ENCODE measurements around the gene HYDIN. TPM values are rescaled to one million over a fixed set of nuclear protein-coding genes. Genes with fewer than 3 reads are reported as not detected.
A peak's percentile ranks its signal among the peaks of the same experiment; 100 is the strongest.

Gene HYDIN
- total and polyA plus RNA-seq, 9 of the 15 experiments (the other 6 are each of a cell fraction or from before 2014, with no cell fraction given), result 0.08 to 0.43 (median 0.14) TPM; not detected in 1

DNA sequence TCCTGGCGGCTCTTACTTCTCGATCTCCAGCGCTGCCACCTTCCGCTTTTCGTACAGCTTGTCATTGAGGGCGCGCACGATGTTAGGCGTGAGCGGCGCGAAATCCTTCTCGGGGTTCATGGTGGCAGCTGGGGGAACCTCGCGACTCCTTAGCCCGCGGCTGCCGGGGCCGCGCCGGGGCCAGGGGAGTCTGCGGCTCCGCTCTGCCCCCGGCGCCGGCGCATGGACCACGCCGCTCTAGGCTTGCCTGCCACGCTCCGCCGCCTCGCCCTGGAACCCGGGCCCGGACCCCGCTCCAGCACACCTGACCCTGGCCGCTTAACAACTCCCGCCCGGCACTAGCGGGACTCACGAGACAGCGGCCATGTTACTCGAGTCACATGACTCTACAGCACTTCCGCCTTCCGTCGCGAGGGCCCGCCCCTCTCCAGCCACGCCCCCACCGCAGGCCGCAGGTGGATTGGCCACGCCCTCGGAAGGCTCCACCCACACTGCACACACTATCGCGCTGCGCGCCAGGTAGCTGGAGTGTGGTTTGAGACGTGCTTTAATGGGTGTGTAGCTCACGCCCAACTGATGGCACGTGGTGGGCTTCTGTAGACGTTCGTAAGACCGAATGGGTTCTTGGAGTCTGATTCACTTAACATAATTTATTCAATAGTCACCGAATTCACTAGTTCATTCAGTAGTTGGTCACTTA, 429.6 kb downstream of the HYDIN start, which contains the start of gene VAC14 (continued):
- no peak for TF ChIP-seq CBX8 (IDR thresholded peaks at IDR 0.05; ENCODE audit: borderline replicate concordance, extremely low read depth, low read depth, low read length, poor library complexity, severe bottlenecking)
- TF ChIP-seq, protein P1, sequence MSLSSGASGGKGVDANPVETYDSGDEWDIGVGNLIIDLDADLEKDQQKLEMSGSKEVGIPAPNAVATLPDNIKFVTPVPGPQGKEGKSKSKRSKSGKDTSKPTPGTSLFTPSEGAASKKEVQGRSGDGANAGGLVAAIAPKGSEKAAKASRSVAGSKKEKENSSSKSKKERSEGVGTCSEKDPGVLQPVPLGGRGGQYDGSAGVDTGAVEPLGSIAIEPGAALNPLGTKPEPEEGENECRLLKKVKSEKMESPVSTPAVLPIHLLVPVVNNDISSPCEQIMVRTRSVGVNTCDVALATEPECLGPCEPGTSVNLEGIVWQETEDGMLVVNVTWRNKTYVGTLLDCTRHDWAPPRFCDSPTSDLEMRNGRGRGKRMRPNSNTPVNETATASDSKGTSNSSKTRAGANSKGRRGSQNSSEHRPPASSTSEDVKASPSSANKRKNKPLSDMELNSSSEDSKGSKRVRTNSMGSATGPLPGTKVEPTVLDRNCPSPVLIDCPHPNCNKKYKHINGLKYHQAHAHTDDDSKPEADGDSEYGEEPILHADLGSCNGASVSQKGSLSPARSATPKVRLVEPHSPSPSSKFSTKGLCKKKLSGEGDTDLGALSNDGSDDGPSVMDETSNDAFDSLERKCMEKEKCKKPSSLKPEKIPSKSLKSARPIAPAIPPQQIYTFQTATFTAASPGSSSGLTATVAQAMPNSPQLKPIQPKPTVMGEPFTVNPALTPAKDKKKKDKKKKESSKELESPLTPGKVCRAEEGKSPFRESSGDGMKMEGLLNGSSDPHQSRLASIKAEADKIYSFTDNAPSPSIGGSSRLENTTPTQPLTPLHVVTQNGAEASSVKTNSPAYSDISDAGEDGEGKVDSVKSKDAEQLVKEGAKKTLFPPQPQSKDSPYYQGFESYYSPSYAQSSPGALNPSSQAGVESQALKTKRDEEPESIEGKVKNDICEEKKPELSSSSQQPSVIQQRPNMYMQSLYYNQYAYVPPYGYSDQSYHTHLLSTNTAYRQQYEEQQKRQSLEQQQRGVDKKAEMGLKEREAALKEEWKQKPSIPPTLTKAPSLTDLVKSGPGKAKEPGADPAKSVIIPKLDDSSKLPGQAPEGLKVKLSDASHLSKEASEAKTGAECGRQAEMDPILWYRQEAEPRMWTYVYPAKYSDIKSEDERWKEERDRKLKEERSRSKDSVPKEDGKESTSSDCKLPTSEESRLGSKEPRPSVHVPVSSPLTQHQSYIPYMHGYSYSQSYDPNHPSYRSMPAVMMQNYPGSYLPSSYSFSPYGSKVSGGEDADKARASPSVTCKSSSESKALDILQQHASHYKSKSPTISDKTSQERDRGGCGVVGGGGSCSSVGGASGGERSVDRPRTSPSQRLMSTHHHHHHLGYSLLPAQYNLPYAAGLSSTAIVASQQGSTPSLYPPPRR (CRISPR knock-in tag; IDR thresholded peaks at IDR 0.05; ENCODE audit: borderline replicate concordance), result no peak
- TF ChIP-seq, protein P2, sequence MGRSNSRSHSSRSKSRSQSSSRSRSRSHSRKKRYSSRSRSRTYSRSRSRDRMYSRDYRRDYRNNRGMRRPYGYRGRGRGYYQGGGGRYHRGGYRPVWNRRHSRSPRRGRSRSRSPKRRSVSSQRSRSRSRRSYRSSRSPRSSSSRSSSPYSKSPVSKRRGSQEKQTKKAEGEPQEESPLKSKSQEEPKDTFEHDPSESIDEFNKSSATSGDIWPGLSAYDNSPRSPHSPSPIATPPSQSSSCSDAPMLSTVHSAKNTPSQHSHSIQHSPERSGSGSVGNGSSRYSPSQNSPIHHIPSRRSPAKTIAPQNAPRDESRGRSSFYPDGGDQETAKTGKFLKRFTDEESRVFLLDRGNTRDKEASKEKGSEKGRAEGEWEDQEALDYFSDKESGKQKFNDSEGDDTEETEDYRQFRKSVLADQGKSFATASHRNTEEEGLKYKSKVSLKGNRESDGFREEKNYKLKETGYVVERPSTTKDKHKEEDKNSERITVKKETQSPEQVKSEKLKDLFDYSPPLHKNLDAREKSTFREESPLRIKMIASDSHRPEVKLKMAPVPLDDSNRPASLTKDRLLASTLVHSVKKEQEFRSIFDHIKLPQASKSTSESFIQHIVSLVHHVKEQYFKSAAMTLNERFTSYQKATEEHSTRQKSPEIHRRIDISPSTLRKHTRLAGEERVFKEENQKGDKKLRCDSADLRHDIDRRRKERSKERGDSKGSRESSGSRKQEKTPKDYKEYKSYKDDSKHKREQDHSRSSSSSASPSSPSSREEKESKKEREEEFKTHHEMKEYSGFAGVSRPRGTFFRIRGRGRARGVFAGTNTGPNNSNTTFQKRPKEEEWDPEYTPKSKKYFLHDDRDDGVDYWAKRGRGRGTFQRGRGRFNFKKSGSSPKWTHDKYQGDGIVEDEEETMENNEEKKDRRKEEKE (IDR thresholded peaks at IDR 0.05; ENCODE audit: borderline replicate concordance in 1 of 2, control insufficient read depth in 1 of 2, low read depth in 2 of 2, low read length in 1 of 2), result no peak
- TF ChIP-seq BRD4 (IDR thresholded peaks at IDR 0.05), result 0 out of 2 replicates have a peak, but pooled peaks have one; percentile 59
- TF ChIP-seq, protein P3, sequence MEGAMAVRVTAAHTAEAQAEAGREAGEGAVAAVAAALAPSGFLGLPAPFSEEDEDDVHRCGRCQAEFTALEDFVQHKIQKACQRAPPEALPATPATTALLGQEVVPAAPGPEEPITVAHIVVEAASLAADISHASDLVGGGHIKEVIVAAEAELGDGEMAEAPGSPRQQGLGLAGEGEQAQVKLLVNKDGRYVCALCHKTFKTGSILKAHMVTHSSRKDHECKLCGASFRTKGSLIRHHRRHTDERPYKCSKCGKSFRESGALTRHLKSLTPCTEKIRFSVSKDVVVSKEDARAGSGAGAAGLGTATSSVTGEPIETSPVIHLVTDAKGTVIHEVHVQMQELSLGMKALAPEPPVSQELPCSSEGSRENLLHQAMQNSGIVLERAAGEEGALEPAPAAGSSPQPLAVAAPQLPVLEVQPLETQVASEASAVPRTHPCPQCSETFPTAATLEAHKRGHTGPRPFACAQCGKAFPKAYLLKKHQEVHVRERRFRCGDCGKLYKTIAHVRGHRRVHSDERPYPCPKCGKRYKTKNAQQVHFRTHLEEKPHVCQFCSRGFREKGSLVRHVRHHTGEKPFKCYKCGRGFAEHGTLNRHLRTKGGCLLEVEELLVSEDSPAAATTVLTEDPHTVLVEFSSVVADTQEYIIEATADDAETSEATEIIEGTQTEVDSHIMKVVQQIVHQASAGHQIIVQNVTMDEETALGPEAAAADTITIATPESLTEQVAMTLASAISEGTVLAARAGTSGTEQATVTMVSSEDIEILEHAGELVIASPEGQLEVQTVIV (CRISPR knock-in tag; IDR thresholded peaks at IDR 0.05; ENCODE audit: borderline replicate concordance), result no peak
- TF ChIP-seq ZNF507 (tag; conservative IDR thresholded peaks at IDR 0.05), result no peak
- no peak for TF ChIP-seq PPARD (CRISPR knock-in tag; IDR thresholded peaks at IDR 0.05)
- no peak for TF ChIP-seq BACH1 (tag; IDR thresholded peaks at IDR 0.05)
- TF ChIP-seq, protein P4, sequence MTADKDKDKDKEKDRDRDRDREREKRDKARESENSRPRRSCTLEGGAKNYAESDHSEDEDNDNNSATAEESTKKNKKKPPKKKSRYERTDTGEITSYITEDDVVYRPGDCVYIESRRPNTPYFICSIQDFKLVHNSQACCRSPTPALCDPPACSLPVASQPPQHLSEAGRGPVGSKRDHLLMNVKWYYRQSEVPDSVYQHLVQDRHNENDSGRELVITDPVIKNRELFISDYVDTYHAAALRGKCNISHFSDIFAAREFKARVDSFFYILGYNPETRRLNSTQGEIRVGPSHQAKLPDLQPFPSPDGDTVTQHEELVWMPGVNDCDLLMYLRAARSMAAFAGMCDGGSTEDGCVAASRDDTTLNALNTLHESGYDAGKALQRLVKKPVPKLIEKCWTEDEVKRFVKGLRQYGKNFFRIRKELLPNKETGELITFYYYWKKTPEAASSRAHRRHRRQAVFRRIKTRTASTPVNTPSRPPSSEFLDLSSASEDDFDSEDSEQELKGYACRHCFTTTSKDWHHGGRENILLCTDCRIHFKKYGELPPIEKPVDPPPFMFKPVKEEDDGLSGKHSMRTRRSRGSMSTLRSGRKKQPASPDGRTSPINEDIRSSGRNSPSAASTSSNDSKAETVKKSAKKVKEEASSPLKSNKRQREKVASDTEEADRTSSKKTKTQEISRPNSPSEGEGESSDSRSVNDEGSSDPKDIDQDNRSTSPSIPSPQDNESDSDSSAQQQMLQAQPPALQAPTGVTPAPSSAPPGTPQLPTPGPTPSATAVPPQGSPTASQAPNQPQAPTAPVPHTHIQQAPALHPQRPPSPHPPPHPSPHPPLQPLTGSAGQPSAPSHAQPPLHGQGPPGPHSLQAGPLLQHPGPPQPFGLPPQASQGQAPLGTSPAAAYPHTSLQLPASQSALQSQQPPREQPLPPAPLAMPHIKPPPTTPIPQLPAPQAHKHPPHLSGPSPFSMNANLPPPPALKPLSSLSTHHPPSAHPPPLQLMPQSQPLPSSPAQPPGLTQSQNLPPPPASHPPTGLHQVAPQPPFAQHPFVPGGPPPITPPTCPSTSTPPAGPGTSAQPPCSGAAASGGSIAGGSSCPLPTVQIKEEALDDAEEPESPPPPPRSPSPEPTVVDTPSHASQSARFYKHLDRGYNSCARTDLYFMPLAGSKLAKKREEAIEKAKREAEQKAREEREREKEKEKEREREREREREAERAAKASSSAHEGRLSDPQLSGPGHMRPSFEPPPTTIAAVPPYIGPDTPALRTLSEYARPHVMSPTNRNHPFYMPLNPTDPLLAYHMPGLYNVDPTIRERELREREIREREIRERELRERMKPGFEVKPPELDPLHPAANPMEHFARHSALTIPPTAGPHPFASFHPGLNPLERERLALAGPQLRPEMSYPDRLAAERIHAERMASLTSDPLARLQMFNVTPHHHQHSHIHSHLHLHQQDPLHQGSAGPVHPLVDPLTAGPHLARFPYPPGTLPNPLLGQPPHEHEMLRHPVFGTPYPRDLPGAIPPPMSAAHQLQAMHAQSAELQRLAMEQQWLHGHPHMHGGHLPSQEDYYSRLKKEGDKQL (CRISPR knock-in tag; IDR thresholded peaks at IDR 0.05; ENCODE audit: borderline replicate concordance), result no peak
